Hair follicular keratinocyte (primary cell): Measurements from ENCODE around the gene RINT1. TPM values are rescaled to one million over a fixed set of nuclear protein-coding genes. Genes with fewer than 3 reads are reported as not detected.

ENCODE experiments used
- total RNA-seq: library from RNA; depleted of rRNA; stranded (reverse); fragments of >200 nt; gene quantifications from 2 replicates; pipeline ENCODE4 v1.2.3, GENCODE V29; 2015

Gene RINT1
- total RNA-seq, result 12.0 and 12.5 TPM in 2 replicates

DNA sequence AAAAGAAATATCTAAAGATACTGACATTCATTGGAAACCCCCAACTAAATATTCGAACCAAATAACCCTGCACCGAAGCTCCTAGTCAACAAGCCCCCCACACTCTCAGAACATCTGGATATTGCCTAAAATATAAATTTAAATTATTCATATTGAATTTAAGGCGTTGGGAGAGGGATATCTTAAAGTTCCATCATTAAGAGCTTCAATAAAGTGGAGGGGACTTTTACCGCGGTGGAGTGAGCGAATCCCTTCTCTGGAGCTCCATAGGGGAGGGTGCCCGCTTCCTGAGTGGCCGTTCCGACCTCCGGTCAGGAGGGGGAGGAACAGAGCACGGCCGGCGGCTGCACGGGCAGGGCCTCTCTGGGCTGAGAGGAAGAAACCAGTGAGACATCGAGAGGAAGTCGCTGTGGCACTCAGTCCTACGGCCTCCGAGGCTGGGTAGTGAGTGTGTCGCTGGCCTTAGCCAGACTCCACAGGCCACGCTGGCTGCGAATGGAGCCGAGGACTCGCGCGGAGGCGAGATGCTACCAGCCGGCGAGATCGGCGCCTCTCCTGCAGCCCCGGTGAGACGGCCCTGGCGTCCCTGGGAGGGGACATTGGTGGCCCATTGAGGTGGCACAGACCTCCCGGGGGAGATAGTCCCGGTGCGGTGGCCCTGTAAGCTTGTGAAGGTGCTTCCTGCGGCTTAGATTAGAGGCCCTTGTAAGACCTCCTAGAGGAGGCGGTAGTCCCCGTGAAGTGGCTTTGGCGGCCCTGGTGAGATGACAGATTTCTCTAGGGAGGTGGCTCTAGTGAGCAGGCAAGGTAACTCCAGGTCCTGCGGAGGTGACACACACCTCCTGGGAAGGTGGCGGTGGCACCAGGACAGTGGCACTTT lies at the start of gene RINT1:
Gene RINT1, plus strand, starts transcription at position 410 of the 880 bp plus-strand sequence. Its CDS starts 115 bp downstream, at position 525.

DNA sequence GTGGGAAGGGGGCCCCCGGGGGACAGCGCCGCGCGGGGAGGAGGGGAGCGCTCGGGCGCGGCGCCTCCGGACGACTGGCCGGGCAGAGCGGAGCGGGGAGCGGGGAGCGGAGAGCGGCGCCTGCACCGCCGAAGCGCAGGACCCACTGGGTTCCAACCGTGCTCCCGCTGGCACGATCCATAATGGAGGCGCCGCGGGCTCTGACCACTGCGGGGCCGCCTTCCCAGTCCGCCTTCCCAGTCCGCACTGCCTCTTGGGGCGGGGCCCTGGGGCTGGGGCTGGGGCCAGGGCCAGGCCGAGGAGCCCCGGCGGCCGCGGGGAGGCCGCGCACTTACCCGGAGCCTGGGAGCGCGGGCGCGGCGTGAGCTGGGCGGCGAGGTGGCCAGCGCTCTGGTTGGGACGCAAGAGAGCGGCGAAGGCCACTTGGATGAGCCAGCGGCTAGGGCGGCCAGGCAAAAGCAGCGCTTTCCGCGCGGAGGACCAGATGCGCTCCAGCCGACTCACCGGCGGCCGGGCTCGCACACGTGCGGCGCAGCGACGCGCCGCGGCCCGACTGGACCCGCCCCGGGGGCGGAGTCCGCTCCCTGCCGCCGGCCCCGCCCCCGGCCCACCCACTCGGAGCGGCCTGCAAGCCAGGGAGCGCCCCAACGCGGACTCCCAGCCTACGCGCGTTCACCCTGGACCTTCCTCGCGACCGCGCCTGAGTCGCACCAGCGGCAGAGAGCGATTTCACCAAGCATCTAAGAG lies 10.1 kb upstream of the RINT1 start, which contains the start of gene PUS7:
Gene PUS7, minus strand, starts transcription at position 555 of the 747 bp plus-strand sequence. CDS start 13,759 bp downstream, outside the sequence.

GRCh38 chr7:105581066-105581811 lies 49.2 kb downstream of the RINT1 start, which contains the start of gene EFCAB10:
Gene EFCAB10, minus strand, starts transcription at chr7:105581493. Its CDS starts 30 bp downstream, at chr7:105581463.

Other genes with a start within 250 kb of the RINT1 start
- gene SRPK2, start 143.3 kb upstream of the RINT1 start, total RNA-seq, result 30.1 and 48.9 TPM in 2 replicates
- gene PUS7, start 9.9 kb upstream of the RINT1 start, total RNA-seq, result 17.1 and 26.7 TPM in 2 replicates
- gene EFCAB10, start 49.3 kb downstream of the RINT1 start, total RNA-seq, result 0.38 and 2.0 TPM in 2 replicates